ENCODE data around the gene ZNF579. TPM values are rescaled to one million over a fixed set of nuclear protein-coding genes. Genes with fewer than 3 reads are reported as not detected.

ZNF579 gene
- total RNA-seq, 4 donors from 2014 or later = 2.0 to 5.6 (median 2.9) TPM

GRCh38 chr19:55553217-55554182 is 27.1 kb downstream of the ZNF579 start:
- WGBS, 2 donors (ENCODE audit: low coverage in 1 of 2) = 66 to 70% methylated on average over 9 to 13 of the region's 13 CpGs
- no peak overlapping the region for H3K4me3 ChIP-seq
- intact Hi-C loops (cut with DNase I; ENCODE audit: low total_unique reads) (no loop called here), in situ Hi-C loops (cut with MboI; ENCODE audit: low pct_ligation_motif_present in 1 of 4, low pct_unique_long_range_greater_than_20kb in 1 of 4, low sequenced_read_pairs in 3 of 4) (no loop called here)
- no peaks in the 10 kb centered on the region for H3K9me3 ChIP-seq
- H3K4me1 ChIP-seq = peaks cover 0 to 10% (median 4%) of the 10 kb centered on the region in 4 donors
- H3K27me3 ChIP-seq = peaks cover 5% of the 10 kb centered on the region
- DNase-seq = no peak
- H3K27ac ChIP-seq = no peak overlapping the region
- no peak for TF ChIP-seq CTCF (IDR thresholded peaks at IDR 0.05)
- no peak for TF ChIP-seq POLR2A (IDR thresholded peaks at IDR 0.05)
- no peak for TF ChIP-seq EP300 (IDR thresholded peaks at IDR 0.05; ENCODE audit: low read depth)
- TF ChIP-seq POLR2AphosphoS5 (IDR thresholded peaks at IDR 0.05) = no peak
- no peaks in the 10 kb centered on the region for H3K36me3 ChIP-seq

DNA sequence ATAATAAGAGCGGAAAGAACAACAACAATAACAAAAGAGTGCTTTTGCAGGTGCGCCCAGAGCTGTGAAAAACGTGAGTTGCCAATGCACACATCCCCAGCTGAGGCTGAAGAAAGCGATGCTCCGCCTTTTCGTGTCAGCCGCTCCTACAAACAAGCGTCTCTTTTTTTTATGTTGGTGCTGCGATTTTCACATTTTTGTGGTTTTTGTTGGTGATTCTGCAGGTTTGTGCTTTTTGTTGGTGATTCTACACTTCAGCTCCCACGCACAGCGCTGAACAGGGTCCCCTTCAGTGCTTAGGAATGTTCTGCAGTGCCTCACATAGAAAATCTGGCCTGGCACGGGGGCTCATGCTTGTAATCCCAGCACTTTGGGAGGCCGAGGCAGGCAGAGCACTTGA is 28.0 kb downstream of the ZNF579 start:
- in situ Hi-C loops (cut with MboI; ENCODE audit: low pct_ligation_motif_present in 1 of 4, low pct_unique_long_range_greater_than_20kb in 1 of 4, low sequenced_read_pairs in 3 of 4) = no loop called here
- Histone ChIP-seq H3K27ac (no peak overlapping the region), H3K27me3 (peaks cover 7% of the 10 kb centered on the region), H3K4me1 (peaks cover 0 to 10% (median 4%) of the 10 kb centered on the region in 4 donors), H3K9me3 (no peaks in the 10 kb centered on the region), H3K36me3 (no peaks in the 10 kb centered on the region), H3K4me3 (no peak overlapping the region)
- WGBS, 2 donors (ENCODE audit: low coverage in 1 of 2) = 57 to 69% methylated on average over 11 to 13 of the region's 13 CpGs
- DNase-seq = no peak
- TF ChIP-seq POLR2AphosphoS5 (IDR thresholded peaks at IDR 0.05) (no peak), EP300 (IDR thresholded peaks at IDR 0.05; ENCODE audit: low read depth) (no peak), CTCF (IDR thresholded peaks at IDR 0.05) (no peak), POLR2A (IDR thresholded peaks at IDR 0.05) (no peak)
- intact Hi-C loops (cut with DNase I; ENCODE audit: low total_unique reads) = no loop called here

GRCh38 chr19:55552206-55552605 is 28.4 kb downstream of the ZNF579 start:
- intact Hi-C loops (cut with DNase I; ENCODE audit: low total_unique reads) (no loop called here), in situ Hi-C loops (cut with MboI; ENCODE audit: low pct_ligation_motif_present in 1 of 4, low pct_unique_long_range_greater_than_20kb in 1 of 4, low sequenced_read_pairs in 3 of 4) (no loop called here)
- 67 to 90% methylated on average over 5 of the region's 5 CpGs for WGBS, 2 donors (ENCODE audit: low coverage in 1 of 2)
- Histone ChIP-seq H3K27ac (no peak overlapping the region), H3K36me3 (no peaks in the 10 kb centered on the region), H3K27me3 (peaks cover 12% of the 10 kb centered on the region), H3K9me3 (no peaks in the 10 kb centered on the region), H3K4me3 (no peak overlapping the region), H3K4me1 (peaks cover 0 to 10% (median 4%) of the 10 kb centered on the region in 4 donors)
- no peak for DNase-seq
- TF ChIP-seq POLR2A (IDR thresholded peaks at IDR 0.05) = no peak

GRCh38 chr19:55550321-55550650 is 30.4 kb downstream of the ZNF579 start:
- in situ Hi-C loops (cut with MboI; ENCODE audit: low pct_ligation_motif_present in 1 of 4, low pct_unique_long_range_greater_than_20kb in 1 of 4, low sequenced_read_pairs in 3 of 4) = no loop called here
- 54 to 55% methylated on average over 5 to 7 of the region's 7 CpGs for WGBS, 2 donors (ENCODE audit: low coverage in 1 of 2)
- intact Hi-C loops (cut with DNase I; ENCODE audit: low total_unique reads) = no loop called here
- Histone ChIP-seq H3K4me1 (peaks cover 0 to 11% (median 7%) of the 10 kb centered on the region in 4 donors), H3K27ac (no peak overlapping the region), H3K9me3 (no peaks in the 10 kb centered on the region), H3K36me3 (no peaks in the 10 kb centered on the region), H3K4me3 (no peak overlapping the region), H3K27me3 (peaks cover 18% of the 10 kb centered on the region)
- DNase-seq = no peak
- TF ChIP-seq POLR2AphosphoS5 (IDR thresholded peaks at IDR 0.05) (no peak), POLR2A (IDR thresholded peaks at IDR 0.05) (no peak), EP300 (IDR thresholded peaks at IDR 0.05; ENCODE audit: low read depth) (no peak), CTCF (IDR thresholded peaks at IDR 0.05) (no peak)

Data from transverse colon (tissue), 4 donors.